Measurements from ENCODE around the gene DCUN1D3.
"Not testable (repeated sequence)": the region's sequence is repeated elsewhere in the genome, so short reads cannot be mapped to it uniquely, and the experiment has no call there.

The DCUN1D3 gene

DNA sequence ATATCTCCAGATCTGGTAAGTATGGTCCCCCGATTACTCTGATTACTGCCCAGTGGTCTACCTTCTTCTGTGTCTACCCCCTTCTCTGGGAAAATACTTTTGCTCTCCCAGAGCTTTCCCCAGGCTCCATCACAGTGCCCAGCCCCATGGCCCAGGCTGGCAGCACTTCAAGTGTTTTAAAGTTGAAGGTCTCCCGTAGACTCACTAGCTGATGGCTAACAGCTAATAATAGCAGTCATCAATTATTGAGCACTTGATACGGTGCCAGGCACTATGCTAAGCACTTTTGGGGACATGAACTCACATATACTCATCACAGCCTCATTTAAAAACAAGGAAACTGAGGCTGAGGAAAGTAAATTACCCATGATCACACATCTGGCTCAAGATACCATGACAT, 33.4 kb downstream of the DCUN1D3 start:
- WGBS (ENCODE audit: insufficient coverage) = 100% methylated on average over 2 of the region's 3 CpGs
- no peak overlapping the region for H3K27ac ChIP-seq (ENCODE audit: insufficient read depth in 1 of 2, low read depth in 1 of 2, low read length in 2 of 2, poor library complexity in 1 of 2, severe bottlenecking in 2 of 2)

DNA sequence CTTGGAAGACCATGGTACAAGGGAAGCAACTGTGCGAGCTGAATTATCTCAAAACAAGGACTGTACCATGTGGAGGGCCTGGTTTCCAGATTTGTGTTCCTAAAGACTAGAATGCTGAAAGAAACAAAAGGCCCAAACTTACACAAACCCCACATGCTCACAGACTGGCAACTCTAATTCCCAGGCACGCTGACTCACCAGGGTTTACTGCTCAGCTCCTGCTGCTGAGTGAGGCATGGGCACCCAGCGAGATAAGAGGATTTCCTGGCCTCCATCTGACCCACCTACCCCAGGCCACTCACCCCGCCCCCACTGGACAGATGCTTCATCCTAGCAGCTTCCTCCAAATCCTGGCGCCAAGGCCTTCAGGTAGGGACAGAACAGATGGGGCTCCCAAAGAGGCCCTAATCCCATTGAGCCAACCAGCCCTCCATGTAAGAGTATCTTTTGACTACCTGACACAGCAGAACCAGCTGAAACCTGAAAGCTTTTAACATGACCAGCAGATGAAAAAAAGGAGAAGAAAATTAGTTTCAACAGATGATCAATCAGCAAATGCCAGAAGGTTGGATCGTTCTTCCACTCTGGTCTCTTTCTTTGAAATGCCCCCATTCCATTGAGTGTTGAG, 33.9 kb downstream of the DCUN1D3 start:
- H3K4me1 ChIP-seq (ENCODE audit: control extremely low read depth in 1 of 4, control insufficient read depth in 4 of 4, insufficient read depth in 4 of 4, low read length in 3 of 4) = peaks cover 0 to 47% (median 19%) of the 10 kb centered on the region in 4 experiments
- ChIA-PET POLR2A (no interaction called here), CTCF (interaction anchor here (0.8 to 3.5 kb wide), 7 partner anchors 9 to 66 kb away, joined by 3 to 13 read pairs (median 5); no protein-coding TSS in a partner anchor)
- WGBS (ENCODE audit: insufficient coverage) = 82% methylated on average over 3 of the region's 6 CpGs
- no peak overlapping the region for H3K27ac ChIP-seq (ENCODE audit: insufficient read depth in 1 of 2, low read depth in 1 of 2, low read length in 2 of 2, poor library complexity in 1 of 2, severe bottlenecking in 2 of 2)
- peaks cover 3 to 23% (median 15%) of the 10 kb centered on the region in 4 experiments for H3K36me3 ChIP-seq (ENCODE audit: control insufficient read depth in 4 of 4, insufficient read depth in 4 of 4, low read length in 3 of 4)
- no peaks in the 10 kb centered on the region for H3K9me3 ChIP-seq (ENCODE audit: control extremely low read depth in 1 of 5, control insufficient read depth in 4 of 5, insufficient read depth in 2 of 5, low read depth in 1 of 5, low read length in 4 of 5)
- H3K27me3 ChIP-seq (replicated peaks in 2 of 5; ENCODE audit: control insufficient read depth in 4 of 5, insufficient read depth in 5 of 5, low read length in 4 of 5) = no peaks in the 10 kb centered on the region
- no peak overlapping the region for H3K4me3 ChIP-seq (ENCODE audit: control insufficient read depth in 1 of 7, extremely low read depth in 1 of 7, insufficient read depth in 4 of 7, low read depth in 2 of 7, low read length in 6 of 7)
- peak in 2 of 3 donors; percentile 41 to 55 for DNase-seq

More for the DNA sequence above, 33.4 kb downstream of the DCUN1D3 start:
- POLR2A ChIA-PET = no interaction called here
- no peaks in the 10 kb centered on the region for H3K9me3 ChIP-seq (ENCODE audit: control extremely low read depth in 1 of 5, control insufficient read depth in 4 of 5, insufficient read depth in 2 of 5, low read depth in 1 of 5, low read length in 4 of 5)
- CTCF ChIA-PET = interaction anchor here (1.3 to 3.5 kb wide), 7 partner anchors 8 to 21 kb away, joined by 4 to 14 read pairs (median 7); no protein-coding TSS in a partner anchor
- DNase-seq = no peak
- peaks cover 3 to 18% (median 10%) of the 10 kb centered on the region in 4 experiments for H3K36me3 ChIP-seq (ENCODE audit: control insufficient read depth in 4 of 4, insufficient read depth in 4 of 4, low read length in 3 of 4)
- H3K27me3 ChIP-seq (replicated peaks in 2 of 5; ENCODE audit: control insufficient read depth in 4 of 5, insufficient read depth in 5 of 5, low read length in 4 of 5) = no peaks in the 10 kb centered on the region
- no peak overlapping the region for H3K4me3 ChIP-seq (ENCODE audit: control insufficient read depth in 1 of 7, extremely low read depth in 1 of 7, insufficient read depth in 4 of 7, low read depth in 2 of 7, low read length in 6 of 7)
- H3K4me1 ChIP-seq (ENCODE audit: control extremely low read depth in 1 of 4, control insufficient read depth in 4 of 4, insufficient read depth in 4 of 4, low read length in 3 of 4) = peaks cover 0 to 53% (median 22%) of the 10 kb centered on the region in 4 experiments

DNA sequence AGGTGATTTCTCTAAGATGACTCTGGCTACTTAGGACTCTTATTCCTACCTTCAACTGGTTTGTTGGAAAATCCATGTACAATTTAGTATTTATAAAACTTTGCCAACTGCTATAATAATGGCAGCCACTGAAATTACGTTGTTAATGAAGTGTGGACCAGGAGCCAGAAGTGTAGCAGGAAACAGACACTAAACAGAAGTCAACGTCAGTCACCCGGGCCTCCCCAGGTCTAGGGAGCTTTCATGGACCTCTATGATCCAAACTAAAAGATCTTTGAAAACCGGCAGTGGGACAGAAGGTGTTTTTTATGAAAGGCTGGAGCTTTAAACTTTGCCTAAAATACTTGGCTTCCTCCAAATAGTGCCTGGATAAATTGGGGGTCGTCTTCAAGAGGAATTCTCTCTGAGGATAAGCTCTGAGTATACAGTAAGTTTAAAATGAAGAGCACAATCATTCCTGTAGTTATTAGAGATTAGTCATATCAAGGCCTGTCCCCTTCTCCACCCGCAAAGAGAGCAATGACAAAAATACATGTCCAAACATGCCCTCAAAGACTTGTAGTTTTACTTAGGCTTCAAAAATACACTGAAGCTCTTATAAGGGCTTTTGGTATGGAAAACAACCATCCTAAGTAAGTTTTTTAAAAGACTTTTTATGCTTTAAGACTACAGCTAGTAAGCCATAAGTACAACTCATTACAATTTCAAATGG, 34.6 kb downstream of the DCUN1D3 start:
- Histone ChIP-seq H3K27ac (ENCODE audit: insufficient read depth in 1 of 2, low read depth in 1 of 2, low read length in 2 of 2, poor library complexity in 1 of 2, severe bottlenecking in 2 of 2) (no peak overlapping the region), H3K4me3 (ENCODE audit: control insufficient read depth in 1 of 7, extremely low read depth in 1 of 7, insufficient read depth in 4 of 7, low read depth in 2 of 7, low read length in 6 of 7) (no peak overlapping the region), H3K9me3 (ENCODE audit: control extremely low read depth in 1 of 5, control insufficient read depth in 4 of 5, insufficient read depth in 2 of 5, low read depth in 1 of 5, low read length in 4 of 5) (no peaks in the 10 kb centered on the region), H3K4me1 (ENCODE audit: control extremely low read depth in 1 of 4, control insufficient read depth in 4 of 4, insufficient read depth in 4 of 4, low read length in 3 of 4) (peaks cover 0 to 40% (median 15%) of the 10 kb centered on the region in 4 experiments), H3K36me3 (ENCODE audit: control insufficient read depth in 4 of 4, insufficient read depth in 4 of 4, low read length in 3 of 4) (peaks cover 3 to 28% (median 21%) of the 10 kb centered on the region in 4 experiments), H3K27me3 (replicated peaks in 2 of 5; ENCODE audit: control insufficient read depth in 4 of 5, insufficient read depth in 5 of 5, low read length in 4 of 5) (no peaks in the 10 kb centered on the region)
- ChIA-PET CTCF (interaction anchor here (0.5 to 3.5 kb wide), 8 partner anchors 9 to 1234 kb away, joined by 3 to 13 read pairs (median 4); no protein-coding TSS in a partner anchor), POLR2A (no interaction called here)
- no peak for DNase-seq
- 93% methylated on average over 5 of the region's 6 CpGs for WGBS (ENCODE audit: insufficient coverage)

DNA sequence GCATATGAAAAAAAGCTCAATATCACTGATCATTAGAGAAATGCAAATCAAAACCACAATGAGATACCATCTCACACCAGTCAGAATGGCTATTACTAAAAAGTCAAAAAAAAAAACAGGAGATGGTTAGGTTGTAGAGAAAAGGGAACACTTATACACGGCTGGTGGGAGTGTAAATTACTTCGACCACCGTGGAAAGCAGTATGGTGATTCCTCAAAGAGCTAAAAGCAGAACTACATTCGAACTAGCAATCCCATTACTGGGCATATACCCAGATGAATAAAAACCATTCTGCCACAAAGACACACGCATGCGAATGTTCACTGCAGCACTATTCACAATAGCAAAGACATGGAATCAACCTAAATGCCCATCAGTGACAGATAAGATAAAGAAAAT, 35.8 kb downstream of the DCUN1D3 start:
- Histone ChIP-seq H3K4me1 (ENCODE audit: control extremely low read depth in 1 of 4, control insufficient read depth in 4 of 4, insufficient read depth in 4 of 4, low read length in 3 of 4) (peaks cover 0 to 30% (median 6%) of the 10 kb centered on the region in 4 experiments), H3K36me3 (ENCODE audit: control insufficient read depth in 4 of 4, insufficient read depth in 4 of 4, low read length in 3 of 4) (peaks cover 3 to 38% (median 28%) of the 10 kb centered on the region in 4 experiments)
- DNase-seq = peak in 2 of 3 donors; percentile 41 to 53
- H3K9me3 ChIP-seq (ENCODE audit: control extremely low read depth in 1 of 5, control insufficient read depth in 4 of 5, insufficient read depth in 2 of 5, low read depth in 1 of 5, low read length in 4 of 5); H3K27ac ChIP-seq (ENCODE audit: insufficient read depth in 1 of 2, low read depth in 1 of 2, low read length in 2 of 2, poor library complexity in 1 of 2, severe bottlenecking in 2 of 2); H3K4me3 ChIP-seq (ENCODE audit: control insufficient read depth in 1 of 7, extremely low read depth in 1 of 7, insufficient read depth in 4 of 7, low read depth in 2 of 7, low read length in 6 of 7); H3K27me3 ChIP-seq (replicated peaks in 2 of 5; ENCODE audit: control insufficient read depth in 4 of 5, insufficient read depth in 5 of 5, low read length in 4 of 5): not testable (repeated sequence)
- WGBS (ENCODE audit: insufficient coverage) = 100% methylated on average over 2 of the region's 6 CpGs
- CTCF ChIA-PET = interaction anchor here (1.2 to 3.5 kb wide), 3 partner anchors 10 to 45 kb away, joined by 3 to 13 read pairs (median 10); no protein-coding TSS in a partner anchor
- POLR2A ChIA-PET = interaction anchor here (1.1 kb wide), 1 partner anchor 19 kb away, joined by 3 read pairs; no protein-coding TSS in a partner anchor

DNA sequence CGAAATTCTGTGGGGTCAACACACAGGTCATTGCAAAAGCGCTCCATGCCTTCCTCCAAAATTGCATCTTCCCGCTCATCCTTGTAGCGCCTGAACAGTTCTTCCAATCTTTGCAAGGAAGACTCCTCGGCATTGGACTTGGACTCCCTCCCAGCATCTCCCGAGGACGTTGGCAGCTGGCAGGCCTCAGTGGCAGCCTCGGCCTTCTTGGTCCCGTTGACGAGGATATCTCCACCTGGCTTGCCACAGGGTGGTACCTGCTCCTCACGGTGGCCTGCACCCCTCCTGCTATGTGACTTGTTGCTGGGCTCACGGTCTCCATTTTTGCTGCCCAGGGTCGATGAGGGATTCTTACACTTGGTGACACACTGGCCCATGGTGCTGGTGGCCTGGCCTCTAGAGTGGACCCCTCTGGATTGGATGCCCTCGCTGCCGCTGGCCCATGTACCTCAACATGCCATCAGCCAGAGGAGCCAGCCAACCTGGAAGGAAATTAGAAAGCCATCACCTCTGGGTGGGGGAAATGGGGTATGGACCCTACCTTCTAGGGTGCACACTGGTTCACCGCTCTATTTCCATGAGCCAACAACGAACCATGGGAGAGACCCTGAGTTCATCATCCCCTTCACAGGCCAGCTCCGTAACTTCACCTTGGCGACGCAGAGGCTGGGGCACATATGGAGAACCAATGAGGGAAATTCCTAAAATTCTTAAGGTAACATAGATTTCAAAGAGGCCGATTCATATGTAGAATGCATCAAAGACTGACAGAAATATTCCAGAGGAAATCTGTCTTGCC, 37.8 kb downstream of the DCUN1D3 start:
- ChIA-PET POLR2A (interaction anchor here (0.8 kb wide), 1 partner anchor 72 kb away, joined by 3 read pairs; no protein-coding TSS in a partner anchor), CTCF (interaction anchor here (0.7 to 1.1 kb wide), 2 partner anchors 12 to 15 kb away, joined by 3 read pairs; no protein-coding TSS in a partner anchor)
- H3K9me3 ChIP-seq (ENCODE audit: control extremely low read depth in 1 of 5, control insufficient read depth in 4 of 5, insufficient read depth in 2 of 5, low read depth in 1 of 5, low read length in 4 of 5) = no peaks in the 10 kb centered on the region
- no peaks in the 10 kb centered on the region for H3K27me3 ChIP-seq (replicated peaks in 2 of 5; ENCODE audit: control insufficient read depth in 4 of 5, insufficient read depth in 5 of 5, low read length in 4 of 5)
- peaks cover 3 to 43% (median 28%) of the 10 kb centered on the region in 4 experiments for H3K36me3 ChIP-seq (ENCODE audit: control insufficient read depth in 4 of 4, insufficient read depth in 4 of 4, low read length in 3 of 4)
- WGBS (ENCODE audit: insufficient coverage) = over 99% methylated on average over 19 of the region's 21 CpGs
- no peak for DNase-seq
- H3K27ac ChIP-seq (ENCODE audit: insufficient read depth in 1 of 2, low read depth in 1 of 2, low read length in 2 of 2, poor library complexity in 1 of 2, severe bottlenecking in 2 of 2) = no peak overlapping the region
- no peak overlapping the region for H3K4me3 ChIP-seq (ENCODE audit: control insufficient read depth in 1 of 7, extremely low read depth in 1 of 7, insufficient read depth in 4 of 7, low read depth in 2 of 7, low read length in 6 of 7)
- peaks cover 0 to 25% (median 6%) of the 10 kb centered on the region in 4 experiments for H3K4me1 ChIP-seq (ENCODE audit: control extremely low read depth in 1 of 4, control insufficient read depth in 4 of 4, insufficient read depth in 4 of 4, low read length in 3 of 4)

DNA sequence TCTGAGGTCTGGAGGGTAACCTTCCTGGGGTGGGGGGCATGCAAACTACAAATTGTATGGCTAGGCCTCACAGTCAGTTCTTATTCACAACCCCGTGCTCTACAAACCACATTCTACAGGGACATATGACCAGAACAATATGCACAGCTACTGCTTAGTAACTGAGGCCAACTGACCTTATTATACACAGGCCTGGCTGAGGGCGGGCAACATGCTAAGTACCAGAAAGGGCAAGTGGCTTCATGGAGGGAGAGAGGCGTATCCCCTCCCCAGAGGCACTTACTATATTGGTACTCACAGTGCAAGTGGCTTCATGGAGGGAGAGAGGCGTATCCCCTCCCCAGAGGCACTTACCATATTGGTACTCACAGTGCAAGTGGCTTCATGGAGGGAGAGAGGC, 39.2 kb downstream of the DCUN1D3 start:
- H3K27ac ChIP-seq (ENCODE audit: insufficient read depth in 1 of 2, low read depth in 1 of 2, low read length in 2 of 2, poor library complexity in 1 of 2, severe bottlenecking in 2 of 2); H3K27me3 ChIP-seq (replicated peaks in 2 of 5; ENCODE audit: control insufficient read depth in 4 of 5, insufficient read depth in 5 of 5, low read length in 4 of 5); DNase-seq; POLR2A ChIA-PET; H3K4me3 ChIP-seq (ENCODE audit: control insufficient read depth in 1 of 7, extremely low read depth in 1 of 7, insufficient read depth in 4 of 7, low read depth in 2 of 7, low read length in 6 of 7); H3K9me3 ChIP-seq (ENCODE audit: control extremely low read depth in 1 of 5, control insufficient read depth in 4 of 5, insufficient read depth in 2 of 5, low read depth in 1 of 5, low read length in 4 of 5); CTCF ChIA-PET: not testable (repeated sequence)
- Histone ChIP-seq H3K36me3 (ENCODE audit: control insufficient read depth in 4 of 4, insufficient read depth in 4 of 4, low read length in 3 of 4) (peaks cover 3 to 48% (median 30%) of the 10 kb centered on the region in 4 experiments), H3K4me1 (ENCODE audit: control extremely low read depth in 1 of 4, control insufficient read depth in 4 of 4, insufficient read depth in 4 of 4, low read length in 3 of 4) (peaks cover 0 to 12% (median 2%) of the 10 kb centered on the region in 4 experiments)
- 100% methylated on average over 2 of the region's 4 CpGs for WGBS (ENCODE audit: insufficient coverage)

Data from common myeloid progenitor, CD34-positive (primary cell).